ENCODE data around the gene NUDC. TPM values are rescaled to one million over a fixed set of nuclear protein-coding genes. Genes with fewer than 3 reads are reported as not detected.

NUDC gene
- total and polyA plus RNA-seq, 10 of the 15 experiments (the other 5 are each of a cell fraction or from before 2014, with no cell fraction given), result 5.5 to 227 (median 67.4) TPM

- no peak for TF ChIP-seq SMAD1 (IDR thresholded peaks at IDR 0.05; ENCODE audit: low read depth, partially characterized antibody)
- TF ChIP-seq SUPT20H (IDR thresholded peaks at IDR 0.05; ENCODE audit: borderline replicate concordance, control insufficient read depth, low read depth, low read length), result no peak
Measured at GRCh38 chr1:26996024-26996423, 74.5 kb downstream of the NUDC start (continued).

Other genes starting within 250 kb of the NUDC start
Only the 7 nearest of the 11 such genes appear.
- gene SFN, start 58.6 kb upstream of the NUDC start, total RNA-seq (2014; rRNA removed), result 2.0 and 2.7 TPM in 2 replicates
- gene SFN, start 58.6 kb upstream of the NUDC start, total RNA-seq (2014; rRNA removed; fragmentation: Illumina TruSeq; extraction: Trizol), result 1.7 and 2.1 TPM in 2 replicates
- 2.9 and 4.1 TPM in 2 replicates for gene SFN, start 58.6 kb upstream of the NUDC start, total RNA-seq (2021)
- 0.06 and 0.19 TPM in 2 replicates for gene SFN, start 58.6 kb upstream of the NUDC start, polyA plus RNA-seq (2011; rRNA removed)
- 0.14 and 1.2 TPM in 2 replicates for gene SFN, start 58.6 kb upstream of the NUDC start, polyA plus RNA-seq (2014; fragmentation: Illumina TruSeq; extraction: Trizol)
- gene SFN, start 58.6 kb upstream of the NUDC start, polyA plus RNA-seq (2014; fragmentation: Nextera tagmentation; extraction: Ambion mirVana), result under 1 TPM; 0.27 to 0.33 TPM
- 2.7 and 3.2 TPM in 2 replicates for gene SFN, start 58.6 kb upstream of the NUDC start, polyA plus RNA-seq (2014; rRNA removed)
- under 1 TPM; 0.63 to 0.82 TPM for gene SFN, start 58.6 kb upstream of the NUDC start, polyA plus RNA-seq (2016; fragmentation: Nextera tagmentation; extraction: Ambion mirVana)
- 17.6 and 20.6 TPM in 2 replicates for gene GPN2, start 31.5 kb upstream of the NUDC start, total RNA-seq (2014; rRNA removed)
- gene GPN2, start 31.5 kb upstream of the NUDC start, total RNA-seq (2014; rRNA removed; fragmentation: Illumina TruSeq; extraction: Trizol), result 12.2 and 15.8 TPM in 2 replicates
- 41.1 and 47.8 TPM in 2 replicates for gene GPN2, start 31.5 kb upstream of the NUDC start, total RNA-seq (2021)
- gene GPN2, start 31.5 kb upstream of the NUDC start, polyA plus RNA-seq (2011; rRNA removed), result 28.3 and 61.4 TPM in 2 replicates
- 15.3 and 17.7 TPM in 2 replicates for gene GPN2, start 31.5 kb upstream of the NUDC start, polyA plus RNA-seq (2014; fragmentation: Illumina TruSeq; extraction: Trizol)
- 10 to 100 TPM in 1 of 2 experiments, 1 to 10 TPM in 1; 8.3 to 17.4 TPM for gene GPN2, start 31.5 kb upstream of the NUDC start, polyA plus RNA-seq (2014; fragmentation: Nextera tagmentation; extraction: Ambion mirVana)
- gene GPN2, start 31.5 kb upstream of the NUDC start, polyA plus RNA-seq (2014; rRNA removed), result 28.9 and 32.7 TPM in 2 replicates
- 10 to 100 TPM; 51.1 to 59.7 TPM for gene GPN2, start 31.5 kb upstream of the NUDC start, polyA plus RNA-seq (2016; fragmentation: Nextera tagmentation; extraction: Ambion mirVana)
- gene GPATCH3, start 21.3 kb upstream of the NUDC start, total RNA-seq (2014; rRNA removed), result 9.2 and 10.1 TPM in 2 replicates
- gene GPATCH3, start 21.3 kb upstream of the NUDC start, total RNA-seq (2014; rRNA removed; fragmentation: Illumina TruSeq; extraction: Trizol), result 5.8 and 7.5 TPM in 2 replicates
- 11.5 and 13.4 TPM in 2 replicates for gene GPATCH3, start 21.3 kb upstream of the NUDC start, total RNA-seq (2021)
- 2.5 and 4.5 TPM in 2 replicates for gene GPATCH3, start 21.3 kb upstream of the NUDC start, polyA plus RNA-seq (2011; rRNA removed)
- gene GPATCH3, start 21.3 kb upstream of the NUDC start, polyA plus RNA-seq (2014; fragmentation: Illumina TruSeq; extraction: Trizol), result 4.8 and 7.8 TPM in 2 replicates
- gene GPATCH3, start 21.3 kb upstream of the NUDC start, polyA plus RNA-seq (2014; fragmentation: Nextera tagmentation; extraction: Ambion mirVana), result 1 to 10 TPM in 1 of 2 experiments, under 1 TPM in 1; 0.56 to 2.9 TPM
- 9.6 and 11.8 TPM in 2 replicates for gene GPATCH3, start 21.3 kb upstream of the NUDC start, polyA plus RNA-seq (2014; rRNA removed)
- gene GPATCH3, start 21.3 kb upstream of the NUDC start, polyA plus RNA-seq (2016; fragmentation: Nextera tagmentation; extraction: Ambion mirVana), result 10 to 100 TPM; 11.2 to 12.9 TPM
- not detected in 2 replicates for gene NR0B2, start 7.8 kb upstream of the NUDC start, total RNA-seq (2014; rRNA removed)
- not detected in 2 replicates for gene NR0B2, start 7.8 kb upstream of the NUDC start, total RNA-seq (2014; rRNA removed; fragmentation: Illumina TruSeq; extraction: Trizol)
- gene NR0B2, start 7.8 kb upstream of the NUDC start, total RNA-seq (2021), result not detected in 2 replicates
- gene NR0B2, start 7.8 kb upstream of the NUDC start, polyA plus RNA-seq (2011; rRNA removed), result not detected in 2 replicates
- not detected in 2 replicates for gene NR0B2, start 7.8 kb upstream of the NUDC start, polyA plus RNA-seq (2014; fragmentation: Illumina TruSeq; extraction: Trizol)
- not detected for gene NR0B2, start 7.8 kb upstream of the NUDC start, polyA plus RNA-seq (2014; fragmentation: Nextera tagmentation; extraction: Ambion mirVana)
- gene NR0B2, start 7.8 kb upstream of the NUDC start, polyA plus RNA-seq (2014; rRNA removed), result not detected in 2 replicates
- gene NR0B2, start 7.8 kb upstream of the NUDC start, polyA plus RNA-seq (2016; fragmentation: Nextera tagmentation; extraction: Ambion mirVana), result not detected
- gene KDF1, start 38.7 kb downstream of the NUDC start, total RNA-seq (2014; rRNA removed), result 0.27 TPM in 1 of 2 replicates, not detected in the other
- not detected in 2 replicates for gene KDF1, start 38.7 kb downstream of the NUDC start, total RNA-seq (2014; rRNA removed; fragmentation: Illumina TruSeq; extraction: Trizol)
- 0.24 TPM in 1 of 2 replicates, not detected in the other for gene KDF1, start 38.7 kb downstream of the NUDC start, total RNA-seq (2021)
- 0.04 TPM in 1 of 2 replicates, not detected in the other for gene KDF1, start 38.7 kb downstream of the NUDC start, polyA plus RNA-seq (2011; rRNA removed)
- gene KDF1, start 38.7 kb downstream of the NUDC start, polyA plus RNA-seq (2014; fragmentation: Illumina TruSeq; extraction: Trizol), result 0.03 TPM in 1 of 2 replicates, not detected in the other
- gene KDF1, start 38.7 kb downstream of the NUDC start, polyA plus RNA-seq (2014; fragmentation: Nextera tagmentation; extraction: Ambion mirVana), result not detected
- gene KDF1, start 38.7 kb downstream of the NUDC start, polyA plus RNA-seq (2014; rRNA removed), result not detected in 2 replicates
- under 1 TPM in 1 of 2 experiments, not detected in 1; 0.13 TPM for gene KDF1, start 38.7 kb downstream of the NUDC start, polyA plus RNA-seq (2016; fragmentation: Nextera tagmentation; extraction: Ambion mirVana)
- not detected in 2 replicates for gene TRNP1, start 71.9 kb downstream of the NUDC start, total RNA-seq (2014; rRNA removed)
- not detected in 2 replicates for gene TRNP1, start 71.9 kb downstream of the NUDC start, total RNA-seq (2014; rRNA removed; fragmentation: Illumina TruSeq; extraction: Trizol)
- 0.11 and 0.13 TPM in 2 replicates for gene TRNP1, start 71.9 kb downstream of the NUDC start, total RNA-seq (2021)
- not detected in 2 replicates for gene TRNP1, start 71.9 kb downstream of the NUDC start, polyA plus RNA-seq (2011; rRNA removed)
- not detected in 2 replicates for gene TRNP1, start 71.9 kb downstream of the NUDC start, polyA plus RNA-seq (2014; fragmentation: Illumina TruSeq; extraction: Trizol)
- not detected for gene TRNP1, start 71.9 kb downstream of the NUDC start, polyA plus RNA-seq (2014; fragmentation: Nextera tagmentation; extraction: Ambion mirVana)
- not detected in 2 replicates for gene TRNP1, start 71.9 kb downstream of the NUDC start, polyA plus RNA-seq (2014; rRNA removed)
- not detected for gene TRNP1, start 71.9 kb downstream of the NUDC start, polyA plus RNA-seq (2016; fragmentation: Nextera tagmentation; extraction: Ambion mirVana)
- not detected in 2 replicates for gene TENT5B, start 91.1 kb downstream of the NUDC start, total RNA-seq (2014; rRNA removed)
- not detected in 2 replicates for gene TENT5B, start 91.1 kb downstream of the NUDC start, total RNA-seq (2014; rRNA removed; fragmentation: Illumina TruSeq; extraction: Trizol)
- gene TENT5B, start 91.1 kb downstream of the NUDC start, total RNA-seq (2021), result 0.11 and 0.15 TPM in 2 replicates
- gene TENT5B, start 91.1 kb downstream of the NUDC start, polyA plus RNA-seq (2011; rRNA removed), result not detected in 2 replicates
- gene TENT5B, start 91.1 kb downstream of the NUDC start, polyA plus RNA-seq (2014; fragmentation: Illumina TruSeq; extraction: Trizol), result not detected in 2 replicates
- gene TENT5B, start 91.1 kb downstream of the NUDC start, polyA plus RNA-seq (2014; fragmentation: Nextera tagmentation; extraction: Ambion mirVana), result not detected
- gene TENT5B, start 91.1 kb downstream of the NUDC start, polyA plus RNA-seq (2014; rRNA removed), result not detected in 2 replicates
- gene TENT5B, start 91.1 kb downstream of the NUDC start, polyA plus RNA-seq (2016; fragmentation: Nextera tagmentation; extraction: Ambion mirVana), result under 1 TPM in 1 of 2 experiments, not detected in 1; 0.09 TPM

Measured in GM12878 (cell line).